HUES48 (cell line): ENCODE results near the gene CDK19.
"Not testable (repeated sequence)": the region's sequence is repeated elsewhere in the genome, so short reads cannot be mapped to it uniquely, and the experiment has no call there.

ENCODE experiments used
- H3K27ac ChIP-seq: one replicate; pipeline ENCODE4 v1.7.0; 2013; ENCODE audit warnings: low read depth, low read length, inconsistent platforms
- H3K27me3 ChIP-seq: 2 replicates; pipeline ENCODE4 v1.6.1; 2013; ENCODE audit warnings: mild to moderate bottlenecking, low read length; ENCODE audit not compliant: control insufficient read depth, insufficient read depth
- H3K36me3 ChIP-seq: 2 replicates; pipeline ENCODE4 v1.6.1; 2013; ENCODE audit warnings: low read length; ENCODE audit not compliant: control insufficient read depth, insufficient read depth
- H3K4me1 ChIP-seq: 2 replicates; pipeline ENCODE4 v1.6.1; 2013; ENCODE audit warnings: mild to moderate bottlenecking, low read length; ENCODE audit not compliant: control insufficient read depth, insufficient read depth
- H3K4me3 ChIP-seq: 2 replicates; pipeline ENCODE4 v1.5.1; 2013; ENCODE audit warnings: mild to moderate bottlenecking, low read depth, low read length
- H3K9ac ChIP-seq: 2 replicates; pipeline ENCODE4 v1.6.1; 2013; ENCODE audit warnings: mild to moderate bottlenecking, low read depth, low read length, moderate library complexity
- H3K9me3 ChIP-seq: 2 replicates; pipeline ENCODE4 v1.6.1; 2013; ENCODE audit warnings: low read length; ENCODE audit not compliant: control insufficient read depth, insufficient read depth

Gene CDK19

GRCh38 chr6:110835751-110836150 is 20.5 kb upstream of the CDK19 start:
- H3K27ac ChIP-seq, H3K4me1 ChIP-seq, H3K36me3 ChIP-seq, H3K27me3 ChIP-seq, H3K9ac ChIP-seq, H3K4me3 ChIP-seq, H3K9me3 ChIP-seq: not testable (repeated sequence)

GRCh38 chr6:110833831-110834230 is 18.6 kb upstream of the CDK19 start:
- Histone ChIP-seq H3K36me3 (no peaks in the 10 kb centered on the region), H3K4me3 (no peak overlapping the region), H3K4me1 (no peaks in the 10 kb centered on the region), H3K27ac (no peak overlapping the region), H3K9ac (no peak overlapping the region), H3K9me3 (no peaks in the 10 kb centered on the region), H3K27me3 (no peaks in the 10 kb centered on the region)

DNA sequence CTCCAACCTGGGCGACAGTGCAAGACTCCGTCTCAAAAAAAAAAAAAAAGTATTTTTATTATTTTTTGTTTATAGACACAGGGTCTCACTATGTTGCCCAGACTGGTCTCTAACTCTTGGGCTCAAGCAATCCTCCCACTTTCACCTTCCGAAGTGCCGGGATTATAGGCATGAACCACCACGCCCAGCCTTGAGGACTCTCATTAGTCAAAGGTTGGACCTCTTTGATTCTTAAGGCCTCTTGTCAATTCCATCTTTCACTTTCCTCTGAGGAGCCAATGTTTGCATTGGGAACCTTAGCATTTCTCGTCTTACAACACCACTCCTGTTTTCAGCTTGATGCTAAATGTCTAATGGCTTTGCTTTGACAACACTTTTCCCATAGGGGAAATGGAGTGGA is 16.1 kb upstream of the CDK19 start:
- Histone ChIP-seq H3K27me3 (no peaks in the 10 kb centered on the region), H3K9me3 (no peaks in the 10 kb centered on the region), H3K4me1 (no peaks in the 10 kb centered on the region), H3K27ac (no peak overlapping the region), H3K9ac (no peak overlapping the region), H3K4me3 (no peak overlapping the region), H3K36me3 (no peaks in the 10 kb centered on the region)

GRCh38 chr6:110828396-110828795 is 13.1 kb upstream of the CDK19 start:
- H3K4me3 ChIP-seq: no peak overlapping the region
- H3K27me3 ChIP-seq: no peaks in the 10 kb centered on the region
- no peak overlapping the region for H3K9ac ChIP-seq
- no peaks in the 10 kb centered on the region for H3K36me3 ChIP-seq
- no peaks in the 10 kb centered on the region for H3K9me3 ChIP-seq
- no peaks in the 10 kb centered on the region for H3K4me1 ChIP-seq
- no peak overlapping the region for H3K27ac ChIP-seq

DNA sequence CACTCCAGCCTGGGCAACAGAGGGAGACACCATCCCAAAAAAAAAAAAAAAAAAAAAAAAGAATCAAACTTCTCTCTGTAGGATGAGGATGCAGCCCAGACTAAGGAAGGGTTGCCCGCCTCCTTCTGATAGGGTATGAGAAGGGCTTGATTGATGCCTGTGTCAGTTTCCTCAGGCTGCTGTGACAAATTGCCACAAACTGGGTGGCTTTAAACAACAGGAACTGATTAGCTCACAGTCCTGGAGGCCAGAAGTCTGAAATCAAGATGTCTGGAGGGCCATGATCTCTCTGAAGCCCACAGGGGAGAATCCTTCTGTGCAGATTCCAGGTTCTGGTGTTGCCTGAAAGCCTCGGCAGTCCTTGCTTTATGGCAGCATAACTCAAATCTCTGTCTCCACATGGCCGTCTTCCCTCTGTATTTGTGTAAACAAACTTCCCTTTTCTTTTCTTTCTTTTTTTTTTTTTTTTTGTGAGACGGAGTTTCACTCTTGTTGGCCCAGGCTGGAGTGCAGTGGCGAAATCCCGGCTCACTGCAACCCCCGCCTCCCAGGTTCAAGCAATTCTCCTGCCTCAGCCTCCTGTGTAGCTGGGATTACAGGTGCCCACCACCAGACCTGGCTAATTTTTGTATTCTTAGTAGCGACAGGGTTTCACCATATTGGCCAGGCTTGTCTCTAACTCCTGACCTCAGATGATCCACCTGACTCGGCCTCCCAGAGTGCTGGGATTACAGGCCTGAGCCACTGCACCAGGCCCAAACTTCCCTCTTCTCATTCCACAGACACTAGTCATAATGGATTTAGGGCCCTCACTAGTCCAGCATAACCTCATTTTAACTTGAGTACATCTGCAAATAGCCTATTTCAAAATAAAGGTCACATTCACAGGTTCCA is 11.2 kb upstream of the CDK19 start:
- no peak overlapping the region for H3K9ac ChIP-seq
- H3K27ac ChIP-seq: no peak overlapping the region
- H3K9me3 ChIP-seq: no peaks in the 10 kb centered on the region
- no peaks in the 10 kb centered on the region for H3K27me3 ChIP-seq
- H3K4me3 ChIP-seq: no peak overlapping the region
- H3K4me1 ChIP-seq: no peaks in the 10 kb centered on the region
- H3K36me3 ChIP-seq: no peaks in the 10 kb centered on the region

DNA sequence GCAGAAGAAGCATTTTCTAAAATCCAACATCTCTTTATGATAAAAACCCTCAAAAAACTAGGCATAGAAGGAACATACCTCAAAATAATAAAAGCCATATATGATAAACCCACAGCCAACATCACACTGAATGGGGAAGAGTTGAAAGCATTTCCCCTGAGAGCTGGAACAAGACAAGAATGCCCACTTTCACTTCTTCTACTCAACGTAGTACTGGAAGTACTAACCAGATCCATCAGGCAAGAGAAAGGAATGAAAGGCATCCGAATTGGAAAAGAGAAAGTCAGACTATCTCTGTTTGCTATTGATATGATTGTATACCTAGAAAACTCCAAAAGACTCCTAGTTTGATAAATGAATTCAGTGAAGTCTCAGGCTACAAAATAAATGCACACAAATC is 7.9 kb upstream of the CDK19 start:
- Histone ChIP-seq H3K9ac (no peak overlapping the region), H3K9me3 (no peaks in the 10 kb centered on the region), H3K4me1 (no peaks in the 10 kb centered on the region), H3K27me3 (no peaks in the 10 kb centered on the region), H3K36me3 (no peaks in the 10 kb centered on the region), H3K27ac (no peak overlapping the region), H3K4me3 (no peak overlapping the region)

DNA sequence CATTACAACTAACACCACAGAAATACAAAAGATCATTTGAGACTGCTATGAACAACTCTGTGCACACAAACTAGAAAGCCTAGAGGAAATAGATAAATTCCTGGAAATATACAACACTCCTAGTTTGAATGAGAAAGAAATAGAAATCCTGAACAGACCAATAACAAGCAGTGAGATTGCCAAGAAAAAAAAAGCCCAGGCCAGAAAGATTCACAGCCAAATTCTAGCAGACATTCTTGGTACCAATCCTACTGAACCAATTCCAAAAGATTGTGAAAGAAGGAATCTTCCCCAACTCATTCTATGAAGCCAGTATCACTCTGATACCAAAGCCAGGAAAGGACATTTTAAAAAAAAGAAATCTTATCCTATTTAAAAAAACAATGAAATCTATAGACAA is 7.0 kb upstream of the CDK19 start:
- no peaks in the 10 kb centered on the region for H3K9me3 ChIP-seq
- H3K4me3 ChIP-seq: no peak overlapping the region
- H3K4me1 ChIP-seq: no peaks in the 10 kb centered on the region
- H3K27me3 ChIP-seq: no peaks in the 10 kb centered on the region
- no peak overlapping the region for H3K27ac ChIP-seq
- no peaks in the 10 kb centered on the region for H3K36me3 ChIP-seq
- H3K9ac ChIP-seq: no peak overlapping the region

- peak overlapping the region; percentile 99 for H3K27ac ChIP-seq
- no peak overlapping the region for H3K9ac ChIP-seq
- no peaks in the 10 kb centered on the region for H3K9me3 ChIP-seq
- peaks cover 12% of the 10 kb centered on the region for H3K4me1 ChIP-seq
- no peaks in the 10 kb centered on the region for H3K36me3 ChIP-seq
- no peak overlapping the region for H3K4me3 ChIP-seq
- H3K27me3 ChIP-seq: no peaks in the 10 kb centered on the region
Observed at GRCh38 chr6:110816677-110817076, 1.4 kb upstream of the CDK19 start.

- peak overlapping the region; percentile 94 for H3K4me3 ChIP-seq
- H3K9ac ChIP-seq: peak overlapping the region; percentile 96
- H3K4me1 ChIP-seq: peaks cover 12% of the 10 kb centered on the region
- peak overlapping the region; percentile 99 for H3K27ac ChIP-seq
- no peaks in the 10 kb centered on the region for H3K9me3 ChIP-seq
- no peaks in the 10 kb centered on the region for H3K36me3 ChIP-seq
- H3K27me3 ChIP-seq: no peaks in the 10 kb centered on the region
Observed at GRCh38 chr6:110815015-110815410, 256 bp downstream of the CDK19 start.

DNA sequence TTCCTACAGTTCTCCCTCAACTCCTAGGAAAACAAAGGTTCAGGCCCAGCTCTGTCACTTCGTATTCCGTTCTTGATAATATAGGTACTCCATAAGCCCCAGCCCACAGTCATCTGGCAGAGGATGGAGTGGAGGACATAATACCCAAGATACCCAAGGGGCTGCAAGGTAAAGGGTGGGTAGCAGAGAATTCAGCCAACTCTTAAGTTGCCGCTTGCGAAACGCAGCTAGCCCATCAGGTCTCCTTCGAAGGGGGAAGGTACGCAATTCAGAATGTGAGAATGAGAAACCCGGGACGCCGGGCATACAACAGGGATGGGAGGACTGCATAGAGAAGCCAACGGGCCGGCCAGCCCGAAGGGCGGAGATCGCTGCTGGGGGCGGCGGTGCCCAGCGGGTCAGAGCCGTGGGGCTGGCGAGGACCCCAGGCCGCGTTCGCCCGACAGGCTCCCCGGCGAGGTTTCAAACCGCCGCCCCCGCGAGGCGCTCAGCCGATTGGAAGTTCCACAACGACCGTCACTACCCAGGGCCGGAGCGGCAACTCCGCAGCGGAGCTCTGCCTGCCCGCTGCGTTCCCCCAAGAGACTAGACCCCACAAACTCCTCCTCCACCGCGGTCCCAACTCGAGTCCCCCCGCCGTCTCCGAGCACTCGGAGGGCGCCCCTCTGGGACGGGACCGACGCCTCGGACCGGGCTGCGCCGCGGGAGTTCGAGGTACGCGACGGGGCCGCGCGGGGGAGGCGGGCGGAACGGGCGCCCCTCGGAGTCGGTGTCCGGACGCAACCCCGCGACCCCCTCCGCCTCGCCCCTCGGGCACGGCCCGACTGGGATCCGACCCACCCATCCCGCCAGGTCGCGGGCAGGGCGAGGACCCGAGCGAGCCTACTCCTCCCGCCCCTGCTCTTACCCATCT is 911 bp downstream of the CDK19 start:
- no peaks in the 10 kb centered on the region for H3K36me3 ChIP-seq
- H3K27ac ChIP-seq: peak overlapping the region; percentile 99
- H3K4me3 ChIP-seq: peak overlapping the region; percentile 94
- peak overlapping the region; percentile 96 for H3K9ac ChIP-seq
- H3K9me3 ChIP-seq: no peaks in the 10 kb centered on the region
- H3K27me3 ChIP-seq: no peaks in the 10 kb centered on the region
- H3K4me1 ChIP-seq: peaks cover 12% of the 10 kb centered on the region
